ENCODE data around the gene TBL3.

The TBL3 gene

DNA sequence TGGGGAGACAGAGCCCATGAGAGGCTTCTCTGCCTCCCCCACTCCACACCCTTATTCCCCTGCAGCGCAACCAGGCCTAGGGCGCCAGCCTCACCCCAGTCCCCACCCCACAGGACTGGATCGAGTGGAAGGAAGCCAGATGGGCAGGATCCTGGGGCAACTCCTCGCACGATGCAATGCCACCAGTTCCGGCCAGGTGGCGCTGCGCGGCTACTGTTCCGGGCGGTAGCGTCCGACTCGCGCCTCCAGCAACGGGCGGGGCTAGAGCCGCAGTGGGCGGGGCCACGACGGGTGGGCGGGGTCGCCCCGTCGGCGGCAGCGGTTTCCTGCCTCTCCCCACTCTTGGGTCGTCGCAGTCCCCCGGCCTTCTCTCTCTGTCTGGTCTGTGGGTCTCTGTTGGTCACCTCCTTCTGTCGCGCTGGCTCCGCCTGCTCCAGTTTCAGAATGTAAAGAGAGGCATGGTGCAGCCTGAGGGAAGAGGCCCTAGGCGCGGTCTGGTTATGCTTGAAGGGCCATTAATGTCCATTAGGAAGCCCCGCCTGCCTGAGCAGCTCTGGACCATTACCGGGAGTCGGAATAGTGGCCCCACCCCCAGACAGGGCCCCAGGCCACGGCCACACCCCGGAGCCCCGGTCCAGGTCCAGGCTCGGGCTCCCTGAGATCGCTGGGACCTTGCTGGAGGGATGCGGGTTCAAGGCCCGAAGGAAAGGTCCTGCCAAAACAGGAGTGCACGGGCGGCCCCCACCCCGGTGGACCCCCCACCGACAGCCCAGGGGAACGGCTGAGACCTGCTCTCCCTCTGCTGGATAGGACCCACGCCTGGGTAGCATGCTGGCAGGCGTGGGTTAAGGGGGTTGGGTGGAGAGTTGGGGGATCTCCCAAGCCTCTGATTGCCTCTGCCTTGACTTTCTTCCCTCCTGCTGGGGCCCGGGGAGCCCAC, 51.5 kb downstream of the TBL3 start:
- Histone ChIP-seq H3K9ac (ENCODE audit: low read depth, low read length) (peak overlapping the region; percentile 51), H3K27me3 (ENCODE audit: insufficient read depth, low read length, poor library complexity) (peaks cover 25% of the 10 kb centered on the region)

DNA sequence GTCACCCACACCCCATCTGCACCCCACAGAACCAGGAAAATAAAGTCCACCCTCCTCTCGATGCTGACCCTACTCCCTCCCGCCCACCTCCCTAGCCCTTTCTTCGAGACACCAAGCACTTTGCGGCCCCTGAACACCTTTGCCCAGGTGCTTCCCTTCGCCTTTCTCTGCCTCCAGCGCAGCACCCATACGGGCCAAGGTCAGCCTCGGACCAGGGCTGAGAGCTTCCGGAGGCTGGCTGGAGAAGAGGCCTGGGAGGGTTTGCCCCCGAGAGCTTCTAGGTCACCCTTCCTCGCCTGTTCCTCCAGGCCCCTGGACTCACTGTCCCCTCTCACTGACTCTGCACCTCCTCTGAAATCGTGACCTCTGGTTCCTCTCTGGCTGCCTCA, 52.2 kb downstream of the TBL3 start:
- H3K36me3 ChIP-seq (ENCODE audit: insufficient read depth, low read length) = no peaks in the 10 kb centered on the region
- no peak overlapping the region for H3K4me2 ChIP-seq (ENCODE audit: insufficient read depth, low read length)
- no peaks in the 10 kb centered on the region for H3K9me3 ChIP-seq (ENCODE audit: insufficient read depth, low read length, severe bottlenecking)
- no peak for TF ChIP-seq EZH2 (IDR thresholded peaks at IDR 0.05; ENCODE audit: borderline replicate concordance, low read depth, low read length, severe bottlenecking)
- TF ChIP-seq, protein P1, sequence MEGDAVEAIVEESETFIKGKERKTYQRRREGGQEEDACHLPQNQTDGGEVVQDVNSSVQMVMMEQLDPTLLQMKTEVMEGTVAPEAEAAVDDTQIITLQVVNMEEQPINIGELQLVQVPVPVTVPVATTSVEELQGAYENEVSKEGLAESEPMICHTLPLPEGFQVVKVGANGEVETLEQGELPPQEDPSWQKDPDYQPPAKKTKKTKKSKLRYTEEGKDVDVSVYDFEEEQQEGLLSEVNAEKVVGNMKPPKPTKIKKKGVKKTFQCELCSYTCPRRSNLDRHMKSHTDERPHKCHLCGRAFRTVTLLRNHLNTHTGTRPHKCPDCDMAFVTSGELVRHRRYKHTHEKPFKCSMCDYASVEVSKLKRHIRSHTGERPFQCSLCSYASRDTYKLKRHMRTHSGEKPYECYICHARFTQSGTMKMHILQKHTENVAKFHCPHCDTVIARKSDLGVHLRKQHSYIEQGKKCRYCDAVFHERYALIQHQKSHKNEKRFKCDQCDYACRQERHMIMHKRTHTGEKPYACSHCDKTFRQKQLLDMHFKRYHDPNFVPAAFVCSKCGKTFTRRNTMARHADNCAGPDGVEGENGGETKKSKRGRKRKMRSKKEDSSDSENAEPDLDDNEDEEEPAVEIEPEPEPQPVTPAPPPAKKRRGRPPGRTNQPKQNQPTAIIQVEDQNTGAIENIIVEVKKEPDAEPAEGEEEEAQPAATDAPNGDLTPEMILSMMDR (IDR thresholded peaks at IDR 0.05; ENCODE audit: borderline replicate concordance, extremely low read depth, low read length, poor library complexity, severe bottlenecking) = no peak
- H3K27ac ChIP-seq (ENCODE audit: low read length) = no peak overlapping the region
- H4K20me1 ChIP-seq (ENCODE audit: insufficient read depth, low read length) = peaks cover 7% of the 10 kb centered on the region
- peaks cover 32% of the 10 kb centered on the region for H3K27me3 ChIP-seq (ENCODE audit: insufficient read depth, low read length, poor library complexity)
- no peak overlapping the region for H3K4me3 ChIP-seq (ENCODE audit: low read depth in 1 of 2, low read length in 2 of 2)
- ATAC-seq (ENCODE audit: insufficient read depth, low read depth) (no peak), DNase-seq (no peak)
- peaks cover 20% of the 10 kb centered on the region for H3K4me1 ChIP-seq (ENCODE audit: insufficient read depth, low read length)
- H3K9ac ChIP-seq (ENCODE audit: low read depth, low read length) = no peak overlapping the region; the same call in 1 of the 2 replicates
- no peaks in the 10 kb centered on the region for H3K79me2 ChIP-seq (ENCODE audit: insufficient read depth, low read length)
- H2AFZ ChIP-seq (ENCODE audit: low read depth, low read length) = no peak overlapping the region

More for the DNA sequence above, 51.5 kb downstream of the TBL3 start:
- TF ChIP-seq, protein P1 (IDR thresholded peaks at IDR 0.05; ENCODE audit: borderline replicate concordance, extremely low read depth, low read length, poor library complexity, severe bottlenecking) = peak; percentile 98
- TF ChIP-seq EZH2 (IDR thresholded peaks at IDR 0.05; ENCODE audit: borderline replicate concordance, low read depth, low read length, severe bottlenecking) = no peak
- Histone ChIP-seq H2AFZ (ENCODE audit: low read depth, low read length) (peak overlapping the region; percentile 95), H3K9me3 (ENCODE audit: insufficient read depth, low read length, severe bottlenecking) (no peaks in the 10 kb centered on the region), H3K4me1 (ENCODE audit: insufficient read depth, low read length) (peaks cover 20% of the 10 kb centered on the region), H3K79me2 (ENCODE audit: insufficient read depth, low read length) (no peaks in the 10 kb centered on the region), H4K20me1 (ENCODE audit: insufficient read depth, low read length) (peaks cover 5% of the 10 kb centered on the region), H3K4me3 (ENCODE audit: low read depth in 1 of 2, low read length in 2 of 2) (peak overlapping the region in 1 of 2 experiments; percentile 53; a peak in 2 of 4 replicates), H3K36me3 (ENCODE audit: insufficient read depth, low read length) (no peaks in the 10 kb centered on the region), H3K27ac (ENCODE audit: low read length) (peak overlapping the region; percentile 75), H3K4me2 (ENCODE audit: insufficient read depth, low read length) (peak overlapping the region; percentile 84)
- DNase-seq (peak; percentile 95), ATAC-seq (ENCODE audit: insufficient read depth, low read depth) (peak; percentile 86)

DNA sequence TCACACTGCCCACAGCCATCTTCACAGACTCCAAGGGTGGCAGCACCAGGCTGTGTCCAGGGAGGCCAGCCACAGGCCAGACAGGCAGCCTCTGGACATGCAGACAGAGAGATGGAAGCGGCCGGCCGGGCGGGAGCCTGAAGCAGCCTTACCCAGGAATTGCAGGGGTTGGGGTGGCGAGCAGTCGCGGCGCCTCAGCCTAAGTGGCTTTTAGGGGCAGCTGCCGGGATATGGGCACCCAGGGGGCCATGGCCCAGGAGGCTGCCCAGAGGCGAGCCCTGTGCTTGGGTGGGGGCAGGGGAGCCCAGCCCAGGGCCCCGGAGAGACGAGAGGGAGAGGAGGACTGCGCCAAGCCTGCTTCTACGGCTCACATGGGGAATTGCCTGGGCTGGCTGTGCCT, 53.4 kb downstream of the TBL3 start:
- no peaks in the 10 kb centered on the region for H3K36me3 ChIP-seq (ENCODE audit: insufficient read depth, low read length)
- TF ChIP-seq, protein P1 (IDR thresholded peaks at IDR 0.05; ENCODE audit: borderline replicate concordance, extremely low read depth, low read length, poor library complexity, severe bottlenecking) = no peak
- no peak for TF ChIP-seq EZH2 (IDR thresholded peaks at IDR 0.05; ENCODE audit: borderline replicate concordance, low read depth, low read length, severe bottlenecking)
- no peak overlapping the region for H3K9ac ChIP-seq (ENCODE audit: low read depth, low read length)
- no peak overlapping the region for H3K4me2 ChIP-seq (ENCODE audit: insufficient read depth, low read length)
- H3K4me3 ChIP-seq (ENCODE audit: low read depth in 1 of 2, low read length in 2 of 2) = no peak overlapping the region
- DNase-seq = no peak
- no peak overlapping the region for H2AFZ ChIP-seq (ENCODE audit: low read depth, low read length)
- no peak overlapping the region for H3K27ac ChIP-seq (ENCODE audit: low read length)
- no peaks in the 10 kb centered on the region for H3K79me2 ChIP-seq (ENCODE audit: insufficient read depth, low read length)
- H3K4me1 ChIP-seq (ENCODE audit: insufficient read depth, low read length) = peaks cover 20% of the 10 kb centered on the region
- peaks cover 33% of the 10 kb centered on the region for H3K27me3 ChIP-seq (ENCODE audit: insufficient read depth, low read length, poor library complexity)
- ATAC-seq (ENCODE audit: insufficient read depth, low read depth) = no peak
- H3K9me3 ChIP-seq (ENCODE audit: insufficient read depth, low read length, severe bottlenecking) = no peaks in the 10 kb centered on the region
- H4K20me1 ChIP-seq (ENCODE audit: insufficient read depth, low read length) = peaks cover 7% of the 10 kb centered on the region
